RWPE2 (cell line): ENCODE results near the gene CROCC.
A peak's percentile ranks its signal among the peaks of the same experiment; 100 is the strongest.

ENCODE experiments used
- ATAC-seq: fragments of 200-7000 bp; cut with Tn5 transposase; 3 replicates; pipeline ENCODE4 v1.9.1; 2021; ENCODE audit warnings: low read depth
- DNase-seq: peaks from one replicate; pipeline ENCODE4 v3.0.0-alpha.2; 2020; ENCODE audit warnings: low spot score
- H3K27ac ChIP-seq: fragments of 450-650 bp; 2 replicates; pipeline ENCODE4 v1.5.1; 2017; ENCODE audit warnings: mild to moderate bottlenecking; ENCODE audit not compliant: poor library complexity, severe bottlenecking
- H3K27me3 ChIP-seq: fragments of 250-450 bp; sonication (Bioruptor Pico); 2 replicates; pipeline ENCODE4 v1.5.1; 2021; ENCODE audit warnings: mild to moderate bottlenecking, moderate library complexity; ENCODE audit not compliant: insufficient read depth, poor library complexity, severe bottlenecking
- H3K36me3 ChIP-seq: fragments of 250-450 bp; sonication (Bioruptor Pico); 2 replicates; pipeline ENCODE4 v1.5.1; 2020; ENCODE audit warnings: low read depth, mild to moderate bottlenecking, moderate library complexity
- H3K4me1 ChIP-seq: fragments of 250-450 bp; sonication (Bioruptor Pico); 2 replicates; pipeline ENCODE4 v1.5.1; 2021; ENCODE audit warnings: mild to moderate bottlenecking, moderate library complexity; ENCODE audit not compliant: insufficient read depth, poor library complexity, severe bottlenecking
- H3K4me3 ChIP-seq: fragments of 250-450 bp; sonication (Bioruptor Pico); 2 replicates; pipeline ENCODE4 v1.5.1; 2021; ENCODE audit warnings: mild to moderate bottlenecking, moderate library complexity; ENCODE audit not compliant: severe bottlenecking
- H3K9me3 ChIP-seq: fragments of 250-450 bp; sonication (Bioruptor Pico); 2 replicates; pipeline ENCODE4 v1.5.1; 2021; ENCODE audit warnings: mild to moderate bottlenecking, moderate library complexity; ENCODE audit not compliant: severe bottlenecking
- TF ChIP-seq, protein P1 (sequence below): fragments of 450-650 bp; IDR thresholded peaks from one replicate; pipeline ENCODE4 v1.5.1; 2017; ENCODE audit warnings: mild to moderate bottlenecking, moderate library complexity; ENCODE audit not compliant: poor library complexity, severe bottlenecking

CROCC gene

DNA sequence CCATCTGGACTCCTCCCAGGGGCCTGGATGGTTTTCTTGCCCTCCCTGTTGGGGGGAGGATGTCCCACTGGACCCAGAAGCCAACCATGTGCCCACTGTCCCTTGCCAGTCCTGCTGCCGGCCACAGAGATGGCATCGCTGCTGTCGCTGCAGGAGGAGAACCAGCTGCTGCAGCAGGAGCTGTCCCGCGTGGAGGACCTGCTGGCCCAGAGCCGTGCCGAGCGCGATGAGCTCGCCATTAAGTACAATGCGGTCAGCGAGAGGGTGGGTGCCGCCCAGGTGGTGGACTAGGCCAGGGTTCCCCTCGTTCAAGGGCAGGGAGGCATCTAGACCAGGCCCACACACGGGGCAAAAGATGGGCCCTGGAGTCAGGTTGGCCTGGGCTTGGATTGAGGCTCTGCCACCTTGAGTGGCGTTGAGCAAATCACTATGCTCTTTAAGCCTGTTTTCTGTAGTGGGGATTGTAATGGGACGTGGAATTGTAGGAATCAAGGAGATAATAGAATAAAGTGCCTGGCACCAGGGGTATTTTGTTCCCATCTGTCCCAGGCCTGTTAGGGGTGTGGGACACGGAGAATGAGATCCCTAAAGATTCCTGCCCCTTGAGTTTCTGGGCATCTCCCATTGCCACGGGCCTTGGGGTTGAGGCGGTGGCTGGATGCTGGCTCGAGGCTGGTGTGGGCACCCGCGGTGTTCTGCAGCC is 2.6 kb downstream of the CROCC start:
- peak; percentile 76 for DNase-seq
- peak overlapping the region; percentile 57 for H3K27ac ChIP-seq
- H3K9me3 ChIP-seq, result no peaks in the 10 kb centered on the region
- ATAC-seq, result no peak
- H3K4me3 ChIP-seq, result no peak overlapping the region
- H3K4me1 ChIP-seq, result peaks cover 19% of the 10 kb centered on the region
- no peaks in the 10 kb centered on the region for H3K36me3 ChIP-seq
- TF ChIP-seq, protein P1, sequence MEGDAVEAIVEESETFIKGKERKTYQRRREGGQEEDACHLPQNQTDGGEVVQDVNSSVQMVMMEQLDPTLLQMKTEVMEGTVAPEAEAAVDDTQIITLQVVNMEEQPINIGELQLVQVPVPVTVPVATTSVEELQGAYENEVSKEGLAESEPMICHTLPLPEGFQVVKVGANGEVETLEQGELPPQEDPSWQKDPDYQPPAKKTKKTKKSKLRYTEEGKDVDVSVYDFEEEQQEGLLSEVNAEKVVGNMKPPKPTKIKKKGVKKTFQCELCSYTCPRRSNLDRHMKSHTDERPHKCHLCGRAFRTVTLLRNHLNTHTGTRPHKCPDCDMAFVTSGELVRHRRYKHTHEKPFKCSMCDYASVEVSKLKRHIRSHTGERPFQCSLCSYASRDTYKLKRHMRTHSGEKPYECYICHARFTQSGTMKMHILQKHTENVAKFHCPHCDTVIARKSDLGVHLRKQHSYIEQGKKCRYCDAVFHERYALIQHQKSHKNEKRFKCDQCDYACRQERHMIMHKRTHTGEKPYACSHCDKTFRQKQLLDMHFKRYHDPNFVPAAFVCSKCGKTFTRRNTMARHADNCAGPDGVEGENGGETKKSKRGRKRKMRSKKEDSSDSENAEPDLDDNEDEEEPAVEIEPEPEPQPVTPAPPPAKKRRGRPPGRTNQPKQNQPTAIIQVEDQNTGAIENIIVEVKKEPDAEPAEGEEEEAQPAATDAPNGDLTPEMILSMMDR, result no peak
- H3K27me3 ChIP-seq, result no peaks in the 10 kb centered on the region

DNA sequence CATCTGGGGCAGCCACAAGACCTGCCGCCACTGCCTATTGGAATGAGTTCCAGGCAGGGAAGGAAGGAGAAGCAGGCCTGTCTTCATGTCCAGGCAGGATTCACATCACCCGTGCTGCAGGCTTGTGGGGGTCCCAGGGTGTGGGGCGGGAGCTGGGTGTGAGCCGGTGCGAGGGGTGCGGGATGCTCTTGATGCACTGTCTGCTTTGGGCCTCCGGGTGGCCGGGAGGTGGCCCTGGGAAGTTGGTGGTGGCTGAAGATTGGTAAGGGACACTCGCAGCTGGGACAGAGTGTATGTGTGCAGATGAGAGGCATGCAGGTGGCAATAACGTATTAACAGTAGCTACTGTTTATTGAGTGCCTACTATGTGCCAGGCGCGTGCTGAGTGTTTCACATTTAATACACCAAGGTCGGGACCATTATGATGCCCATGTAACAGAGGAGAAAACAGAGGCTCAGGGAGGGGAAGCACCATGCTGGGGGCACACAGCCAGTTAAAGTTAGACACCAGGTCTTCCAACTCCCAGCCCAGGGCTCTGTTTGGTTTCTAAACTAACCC is 3.3 kb downstream of the CROCC start:
- DNase-seq (peak; percentile 76), ATAC-seq (no peak; the same call in 2 of the 3 replicates)
- Histone ChIP-seq H3K4me1 (peaks cover 19% of the 10 kb centered on the region), H3K9me3 (no peaks in the 10 kb centered on the region), H3K27ac (peak overlapping the region; percentile 57), H3K36me3 (no peaks in the 10 kb centered on the region), H3K27me3 (no peaks in the 10 kb centered on the region), H3K4me3 (no peak overlapping the region)
- TF ChIP-seq, protein P1, result no peak

DNA sequence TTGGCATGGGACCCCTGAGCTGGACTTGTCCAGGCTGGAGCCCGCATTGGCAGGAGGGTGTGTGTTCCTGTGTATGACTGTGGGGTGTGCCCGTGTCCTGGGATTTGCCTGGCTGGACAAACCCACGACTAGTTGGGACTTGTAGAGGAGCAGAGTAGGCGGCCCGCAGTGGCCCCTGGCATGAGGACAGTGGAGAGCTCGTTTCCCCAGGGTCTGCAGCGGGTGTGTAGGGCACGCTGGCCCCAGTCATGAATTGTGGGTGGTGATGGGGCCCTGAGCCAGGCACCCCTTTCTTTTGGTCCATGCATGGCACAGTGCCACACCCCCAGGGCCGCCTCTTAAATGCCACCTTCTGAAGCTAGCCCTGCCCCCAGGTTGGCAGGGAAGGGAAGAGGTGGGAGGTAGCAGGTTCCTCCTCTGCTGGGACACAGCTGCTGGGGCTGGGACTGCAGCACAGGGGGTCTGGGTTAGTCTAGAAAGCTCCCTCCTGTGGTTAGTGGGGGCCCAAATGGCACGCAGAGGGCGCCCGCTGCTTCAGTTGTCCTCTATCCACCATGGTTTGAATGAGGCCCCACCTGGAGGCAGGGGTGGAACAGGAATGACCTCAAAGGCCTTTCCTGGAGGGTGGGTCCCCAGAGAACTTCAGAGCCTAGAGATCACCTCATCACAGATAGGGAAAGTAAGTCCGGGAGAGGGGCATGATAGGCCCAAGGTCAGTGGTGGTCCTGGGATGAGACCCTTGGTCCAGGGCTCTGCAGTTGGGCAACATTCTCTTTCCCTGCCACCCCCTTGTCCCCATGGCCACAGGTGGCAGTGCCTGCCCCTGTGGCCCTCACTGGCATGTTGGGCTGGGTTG is 4.1 kb downstream of the CROCC start:
- TF ChIP-seq, protein P1, result peak; percentile 77
- peak; percentile 89 for ATAC-seq
- no peaks in the 10 kb centered on the region for H3K36me3 ChIP-seq
- no peaks in the 10 kb centered on the region for H3K9me3 ChIP-seq
- H3K4me1 ChIP-seq, result peaks cover 19% of the 10 kb centered on the region
- no peak overlapping the region for H3K4me3 ChIP-seq
- no peaks in the 10 kb centered on the region for H3K27me3 ChIP-seq
- peak; percentile 96 for DNase-seq
- peak overlapping the region; percentile 57 for H3K27ac ChIP-seq

DNA sequence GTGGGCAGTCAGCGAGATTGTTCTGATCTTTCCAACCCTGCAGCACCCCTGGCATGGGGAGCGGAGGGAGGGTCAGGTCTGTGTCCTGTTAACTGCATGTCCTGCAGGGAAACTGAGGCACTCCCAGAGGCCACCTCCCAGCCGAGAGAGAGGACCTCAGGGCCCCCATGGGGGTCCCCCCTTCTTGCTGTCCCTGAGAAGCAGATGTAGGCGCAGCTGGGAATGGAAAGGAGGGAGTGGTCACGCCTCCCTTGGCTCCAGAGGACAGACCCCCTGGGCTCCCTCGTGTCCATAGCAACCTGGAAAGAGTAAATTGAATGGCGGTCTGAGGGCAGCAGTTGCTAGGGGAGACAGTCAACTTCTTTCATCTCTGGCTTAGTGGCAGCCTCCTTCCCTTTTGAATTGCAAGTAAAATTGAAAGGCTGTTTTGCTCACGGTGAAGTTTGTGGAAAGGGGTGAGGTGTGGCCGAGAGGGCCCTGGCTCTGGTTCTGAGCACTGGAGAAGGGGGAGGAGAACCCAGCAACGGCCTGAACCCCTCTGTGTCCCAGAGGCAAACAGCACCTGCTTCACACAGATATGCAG is 4.9 kb downstream of the CROCC start:
- no peaks in the 10 kb centered on the region for H3K27me3 ChIP-seq
- no peaks in the 10 kb centered on the region for H3K9me3 ChIP-seq
- DNase-seq, result no peak
- no peak overlapping the region for H3K27ac ChIP-seq
- TF ChIP-seq, protein P1, result no peak
- no peaks in the 10 kb centered on the region for H3K36me3 ChIP-seq
- H3K4me3 ChIP-seq, result no peak overlapping the region
- peaks cover 14% of the 10 kb centered on the region for H3K4me1 ChIP-seq
- ATAC-seq, result no peak
